Osteoblast (primary cell): ENCODE measurements around the gene SLC23A1. TPM values are rescaled to one million over a fixed set of nuclear protein-coding genes. Genes with fewer than 3 reads are reported as not detected.
A peak's percentile ranks its signal among the peaks of the same experiment; 100 is the strongest.

Experiments used
- DNase-seq: peaks from one replicate; pipeline ENCODE4 v3.0.0; 2011; ENCODE audit warnings: low spot score, mixed read lengths; ENCODE audit not compliant: insufficient read length; ENCODE audit errors: missing footprints
- H2AFZ ChIP-seq: 2 replicates; pipeline ENCODE4 v1.6.0; 2011; ENCODE audit warnings: mild to moderate bottlenecking, low read length
- H3K27ac ChIP-seq: 2 replicates; pipeline ENCODE4 v1.5.1; 2011; ENCODE audit warnings: mild to moderate bottlenecking, low read depth, low read length, moderate library complexity
- H3K27me3 ChIP-seq: 2 replicates; pipeline ENCODE4 v1.6.0; 2012; ENCODE audit warnings: mild to moderate bottlenecking, control low read depth, inconsistent platforms, low read length, moderate library complexity; ENCODE audit not compliant: insufficient read depth
- H3K36me3 ChIP-seq: 2 replicates; pipeline ENCODE4 v1.5.1; 2011; ENCODE audit warnings: mild to moderate bottlenecking, low read length, control low read depth, moderate library complexity; ENCODE audit not compliant: insufficient read depth
- H3K4me1 ChIP-seq: 2 replicates; pipeline ENCODE4 v1.5.1; 2011; ENCODE audit warnings: mild to moderate bottlenecking, low read length, control low read depth, moderate library complexity; ENCODE audit not compliant: insufficient read depth
- H3K4me2 ChIP-seq: 2 replicates; pipeline ENCODE4 v1.6.0; 2011; ENCODE audit warnings: mild to moderate bottlenecking, low read length; ENCODE audit not compliant: insufficient read depth
- H3K4me3 ChIP-seq: fragments of 200-600 bp; sonication (generic); 3 replicates; pipeline ENCODE4 v1.5.1; 2012; ENCODE audit warnings: mild to moderate bottlenecking, low read length, inconsistent platforms; ENCODE audit not compliant: insufficient read depth
- H3K79me2 ChIP-seq: 2 replicates; pipeline ENCODE4 v1.6.0; 2012; ENCODE audit warnings: mild to moderate bottlenecking, low read length, control low read depth, inconsistent platforms; ENCODE audit not compliant: insufficient read depth
- H3K9me3 ChIP-seq: 2 replicates; pipeline ENCODE4 v1.5.1; 2011; ENCODE audit warnings: low read depth, low read length, control low read depth
- H4K20me1 ChIP-seq: 2 replicates; pipeline ENCODE4 v1.6.0; 2012; ENCODE audit warnings: mild to moderate bottlenecking, low read length, control low read depth; ENCODE audit not compliant: insufficient read depth
- total RNA-seq: library from RNA; depleted of rRNA; stranded (reverse); fragments of >200 nt; gene quantifications from 2 replicates; pipeline ENCODE4 v1.2.3, GENCODE V29; 2012
- TF ChIP-seq, protein P1 (sequence below): IDR thresholded peaks from 2 replicates; pipeline ENCODE4 v1.5.1; 2011; ENCODE audit warnings: mild to moderate bottlenecking, low read depth, low read length, moderate library complexity; ENCODE audit errors: extremely low read depth

Gene SLC23A1
- total RNA-seq, 1 donor: not detected

DNA sequence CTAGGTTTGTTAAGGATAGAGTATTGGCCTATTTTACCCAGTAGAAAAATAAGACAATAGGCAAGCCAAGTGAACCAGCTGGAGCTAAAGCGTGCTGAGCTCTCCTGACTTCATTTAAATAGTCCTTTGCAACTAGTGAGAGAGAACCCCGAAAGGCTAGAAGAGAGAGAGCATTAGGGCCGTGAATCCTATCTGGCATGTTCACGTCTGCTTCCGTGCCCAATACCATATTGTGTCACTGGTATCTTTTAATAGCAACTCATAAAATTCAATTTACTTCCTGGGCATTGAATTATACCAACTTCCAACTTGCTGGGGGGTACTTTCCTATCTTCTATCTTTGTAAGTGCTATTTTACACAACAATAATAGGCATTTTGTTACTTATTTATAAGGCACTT, 42.4 kb upstream of the SLC23A1 start:
- H3K4me2 ChIP-seq: no peak overlapping the region
- H3K79me2 ChIP-seq: no peaks in the 10 kb centered on the region
- H2AFZ ChIP-seq: no peak overlapping the region
- no peak for DNase-seq
- H3K4me3 ChIP-seq: no peak overlapping the region
- no peak overlapping the region for H3K27ac ChIP-seq
- H3K9me3 ChIP-seq: no peaks in the 10 kb centered on the region
- no peaks in the 10 kb centered on the region for H3K27me3 ChIP-seq
- TF ChIP-seq, protein P1, sequence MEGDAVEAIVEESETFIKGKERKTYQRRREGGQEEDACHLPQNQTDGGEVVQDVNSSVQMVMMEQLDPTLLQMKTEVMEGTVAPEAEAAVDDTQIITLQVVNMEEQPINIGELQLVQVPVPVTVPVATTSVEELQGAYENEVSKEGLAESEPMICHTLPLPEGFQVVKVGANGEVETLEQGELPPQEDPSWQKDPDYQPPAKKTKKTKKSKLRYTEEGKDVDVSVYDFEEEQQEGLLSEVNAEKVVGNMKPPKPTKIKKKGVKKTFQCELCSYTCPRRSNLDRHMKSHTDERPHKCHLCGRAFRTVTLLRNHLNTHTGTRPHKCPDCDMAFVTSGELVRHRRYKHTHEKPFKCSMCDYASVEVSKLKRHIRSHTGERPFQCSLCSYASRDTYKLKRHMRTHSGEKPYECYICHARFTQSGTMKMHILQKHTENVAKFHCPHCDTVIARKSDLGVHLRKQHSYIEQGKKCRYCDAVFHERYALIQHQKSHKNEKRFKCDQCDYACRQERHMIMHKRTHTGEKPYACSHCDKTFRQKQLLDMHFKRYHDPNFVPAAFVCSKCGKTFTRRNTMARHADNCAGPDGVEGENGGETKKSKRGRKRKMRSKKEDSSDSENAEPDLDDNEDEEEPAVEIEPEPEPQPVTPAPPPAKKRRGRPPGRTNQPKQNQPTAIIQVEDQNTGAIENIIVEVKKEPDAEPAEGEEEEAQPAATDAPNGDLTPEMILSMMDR: no peak
- peaks cover 6% of the 10 kb centered on the region for H3K4me1 ChIP-seq
- H3K36me3 ChIP-seq: peaks cover 6% of the 10 kb centered on the region
- H4K20me1 ChIP-seq: no peaks in the 10 kb centered on the region

DNA sequence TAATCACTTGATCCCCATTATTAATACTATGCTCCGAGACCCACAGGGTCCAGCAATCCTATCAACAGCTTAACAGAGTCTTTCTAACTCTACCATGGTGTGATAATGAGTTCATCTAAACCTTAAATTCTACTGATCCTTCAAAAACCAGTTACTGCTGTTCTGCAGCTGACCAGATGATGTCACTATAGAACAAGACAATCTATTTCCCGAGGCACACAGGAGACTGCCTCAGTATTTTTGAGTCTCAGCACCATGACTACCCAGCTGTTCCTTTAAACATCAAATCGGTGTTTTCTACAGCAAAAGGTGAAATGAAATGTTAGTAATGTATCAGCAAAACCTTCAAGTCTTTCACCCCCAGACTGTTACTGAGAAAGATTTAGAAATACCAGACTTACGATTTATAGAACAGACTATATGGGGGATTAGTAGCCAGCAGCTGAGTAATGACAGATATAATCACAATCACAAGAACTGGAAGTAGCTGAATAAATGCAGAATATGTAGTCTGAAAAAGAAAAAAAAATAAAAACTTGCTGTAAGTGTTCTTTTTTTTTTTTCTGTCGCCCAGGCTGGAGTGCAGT, 39.3 kb upstream of the SLC23A1 start:
- H3K27ac ChIP-seq: peak overlapping the region; percentile 43
- H3K79me2 ChIP-seq: no peaks in the 10 kb centered on the region
- no peak overlapping the region for H3K4me3 ChIP-seq
- no peaks in the 10 kb centered on the region for H3K27me3 ChIP-seq
- TF ChIP-seq, protein P1: peak; percentile 94
- H3K4me1 ChIP-seq: peaks cover 6% of the 10 kb centered on the region
- H4K20me1 ChIP-seq: no peaks in the 10 kb centered on the region
- H3K9me3 ChIP-seq: no peaks in the 10 kb centered on the region
- H2AFZ ChIP-seq: no peak overlapping the region
- no peak overlapping the region for H3K4me2 ChIP-seq
- DNase-seq: peak; percentile 88
- peaks cover 22% of the 10 kb centered on the region for H3K36me3 ChIP-seq

DNA sequence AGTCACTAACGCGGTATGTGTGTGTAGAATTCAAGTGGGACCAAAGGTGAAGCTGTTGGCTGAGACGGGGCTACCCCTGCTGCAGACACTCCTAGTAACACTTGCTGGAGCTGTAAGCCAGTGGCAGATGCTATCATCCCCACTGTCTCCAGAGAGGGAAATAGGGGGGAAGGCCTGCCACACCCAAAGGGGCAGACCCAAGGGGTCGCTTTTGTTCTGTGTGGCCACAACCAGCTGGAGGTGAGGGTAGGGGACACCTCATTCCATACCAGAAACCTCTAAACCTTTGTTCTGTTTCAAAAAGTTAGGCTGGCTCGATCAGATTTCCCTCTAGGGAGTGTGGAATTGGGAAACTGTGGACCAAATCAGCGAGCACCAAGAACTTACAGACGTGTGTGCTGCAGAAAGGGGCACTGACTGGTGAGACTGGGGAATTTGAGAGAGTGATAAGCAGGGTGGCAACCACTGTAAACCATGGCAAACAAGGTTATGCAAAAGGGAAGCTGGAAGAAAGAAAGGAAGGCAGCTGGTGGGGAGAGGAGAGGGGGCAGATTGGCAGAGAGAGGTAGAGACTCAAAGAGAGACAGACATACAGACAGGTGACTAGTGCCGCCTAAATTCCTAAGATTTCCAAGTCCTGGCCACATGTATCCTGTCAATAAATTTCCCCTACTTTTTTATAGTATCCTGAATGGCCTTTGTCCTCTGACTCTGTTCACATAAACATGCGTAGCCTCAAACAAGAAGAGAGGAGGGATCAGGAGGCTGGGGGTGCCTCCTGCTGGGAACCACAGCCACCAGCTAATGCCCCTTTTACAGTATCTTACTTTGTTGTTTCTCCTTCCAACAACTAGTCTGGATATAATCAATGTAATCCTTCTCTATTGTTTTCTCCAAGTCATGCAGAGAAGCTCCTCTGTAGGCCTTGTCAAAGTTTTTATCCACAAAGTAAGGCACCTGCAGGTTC, 36.4 kb upstream of the SLC23A1 start:
- no peak for DNase-seq
- H3K4me1 ChIP-seq: no peaks in the 10 kb centered on the region
- H3K4me2 ChIP-seq: no peak overlapping the region
- no peak overlapping the region for H3K4me3 ChIP-seq
- no peak overlapping the region for H3K27ac ChIP-seq
- H3K79me2 ChIP-seq: no peaks in the 10 kb centered on the region
- H3K27me3 ChIP-seq: no peaks in the 10 kb centered on the region
- no peaks in the 10 kb centered on the region for H4K20me1 ChIP-seq
- peaks cover 19% of the 10 kb centered on the region for H3K36me3 ChIP-seq
- no peaks in the 10 kb centered on the region for H3K9me3 ChIP-seq
- TF ChIP-seq, protein P1: no peak
- H2AFZ ChIP-seq: no peak overlapping the region

DNA sequence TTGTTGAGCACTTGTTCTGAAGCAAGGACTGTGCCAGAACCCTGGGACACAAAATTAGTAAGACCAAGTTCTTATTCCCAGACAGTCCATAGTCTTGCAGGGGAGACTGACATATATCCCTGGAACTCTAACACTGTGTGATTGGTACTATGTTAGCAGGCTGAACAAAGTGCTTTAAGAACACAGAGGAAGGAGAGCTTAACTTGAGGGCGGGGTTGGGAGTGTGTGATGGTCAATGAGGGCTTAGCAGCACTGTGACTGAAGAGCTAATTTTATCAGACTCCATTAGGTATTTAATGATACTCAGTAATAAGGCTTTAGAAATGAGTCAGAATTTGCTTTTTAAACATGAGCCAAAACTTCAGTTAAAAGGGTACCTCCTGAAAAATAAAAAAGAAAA, 35.7 kb upstream of the SLC23A1 start:
- H3K27ac ChIP-seq: no peak overlapping the region
- no peaks in the 10 kb centered on the region for H3K4me1 ChIP-seq

More for the DNA sequence above, 35.7 kb upstream of the SLC23A1 start:
- TF ChIP-seq, protein P1: no peak
- Histone ChIP-seq H3K36me3 (peaks cover 21% of the 10 kb centered on the region), H4K20me1 (no peaks in the 10 kb centered on the region), H2AFZ (no peak overlapping the region), H3K79me2 (no peaks in the 10 kb centered on the region), H3K27me3 (no peaks in the 10 kb centered on the region), H3K4me2 (no peak overlapping the region), H3K4me3 (no peak overlapping the region), H3K9me3 (no peaks in the 10 kb centered on the region)
- DNase-seq: no peak
